ENCODE results near the gene DOCK4. TPM values are rescaled to one million over a fixed set of nuclear protein-coding genes. Genes with fewer than 3 reads are reported as not detected.

Gene DOCK4
- total RNA-seq, 1 experiment from 2014 or later = 4.9 TPM

DNA sequence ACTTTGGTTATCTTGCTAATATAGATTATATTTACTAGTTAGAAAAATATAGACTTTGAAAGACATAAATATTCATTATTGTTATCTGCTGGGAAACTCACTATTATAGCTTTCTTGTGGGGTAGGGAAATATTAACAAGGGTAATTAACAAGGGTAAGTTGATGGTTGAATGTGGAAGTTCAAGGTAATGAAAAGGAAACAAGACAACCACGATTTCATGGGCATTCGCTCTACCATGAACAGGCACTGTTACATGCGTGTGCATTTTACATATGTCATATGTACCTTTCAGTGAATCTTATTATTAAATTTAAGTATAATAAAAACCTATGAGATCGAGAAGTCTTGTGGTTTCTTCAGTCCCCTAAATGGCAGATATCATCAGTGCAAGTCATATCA lies 392.9 kb downstream of the DOCK4 start:
- Histone ChIP-seq H4K20me1 (ENCODE audit: control insufficient read depth, insufficient read depth, insufficient read length) (no peaks in the 10 kb centered on the region), H2AK5ac (ENCODE audit: insufficient read length, low read length) (no peak overlapping the region), H3T11ph (ENCODE audit: low read length) (no peak overlapping the region), H3K9ac (ENCODE audit: extremely low read depth, insufficient read length, low read length) (no peak overlapping the region), H2BK5ac (ENCODE audit: insufficient read length, low read length) (no peak overlapping the region), H3K23ac (ENCODE audit: insufficient read length, low read depth, low read length) (no peak overlapping the region), H3K4me1 (ENCODE audit: insufficient read depth, low read length) (no peaks in the 10 kb centered on the region), H3K4ac (ENCODE audit: low read depth, low read length) (no peak overlapping the region), H3K79me2 (ENCODE audit: insufficient read depth, low read length) (no peaks in the 10 kb centered on the region), H2AFZ (ENCODE audit: low read length) (no peak overlapping the region), H3K27me3 (ENCODE audit: insufficient read depth, low read length) (no peaks in the 10 kb centered on the region; the same call in 1 of the 2 replicates), H3K4me2 (ENCODE audit: insufficient read depth, insufficient read length, low read length) (no peak overlapping the region), H3K14ac (ENCODE audit: insufficient read depth, low read length) (no peak overlapping the region), H3K18ac (ENCODE audit: insufficient read length, low read depth, low read length) (no peak overlapping the region), H3K56ac (ENCODE audit: insufficient read length, low read depth, low read length) (no peak overlapping the region), H4K91ac (ENCODE audit: insufficient read length, low read depth, low read length) (no peak overlapping the region), H4K8ac (replicated peaks; ENCODE audit: insufficient read length, low read depth, low read length) (no peak overlapping the region), H3K79me1 (ENCODE audit: insufficient read depth, low read depth, low read length, poor library complexity, severe bottlenecking) (no peaks in the 10 kb centered on the region), H2BK20ac (ENCODE audit: low read depth, low read length, poor library complexity, severe bottlenecking) (no peak overlapping the region), H2BK120ac (ENCODE audit: low read depth, low read length, poor library complexity, severe bottlenecking) (no peak overlapping the region), H4K5ac (ENCODE audit: insufficient read length, low read depth, low read length) (no peak overlapping the region), H2BK12ac (ENCODE audit: insufficient read length, low read depth, low read length) (no peak overlapping the region), H2BK15ac (ENCODE audit: low read depth, low read length) (no peak overlapping the region), H3K23me2 (ENCODE audit: insufficient read length, low read depth, low read length, poor library complexity, severe bottlenecking) (no peaks in the 10 kb centered on the region), H3K27ac (ENCODE audit: insufficient read length, low read depth, low read length) (no peak overlapping the region), H3K9me3 (ENCODE audit: control insufficient read depth, low read depth, low read length) (no peaks in the 10 kb centered on the region)
- H3K4me3 Mint-ChIP-seq = no peak overlapping the region
- no peaks in the 10 kb centered on the region for H3K9me3 Mint-ChIP-seq
- H3K36me3 Mint-ChIP-seq (ENCODE audit: insufficient read depth in 1 of 3, low read depth in 3 of 3) = peaks cover 0 to 10% (median 0%) of the 10 kb centered on the region in 3 experiments; a peak in 2 of 7 replicates
- no CpG with 5 or more reads among the region's 4 CpGs for WGBS (ENCODE audit: extremely low coverage, insufficient read length, low lambda C conversion rate)
- H3K27me3 Mint-ChIP-seq (ENCODE audit: low read depth) = no peaks in the 10 kb centered on the region
- TF ChIP-seq, protein P1, sequence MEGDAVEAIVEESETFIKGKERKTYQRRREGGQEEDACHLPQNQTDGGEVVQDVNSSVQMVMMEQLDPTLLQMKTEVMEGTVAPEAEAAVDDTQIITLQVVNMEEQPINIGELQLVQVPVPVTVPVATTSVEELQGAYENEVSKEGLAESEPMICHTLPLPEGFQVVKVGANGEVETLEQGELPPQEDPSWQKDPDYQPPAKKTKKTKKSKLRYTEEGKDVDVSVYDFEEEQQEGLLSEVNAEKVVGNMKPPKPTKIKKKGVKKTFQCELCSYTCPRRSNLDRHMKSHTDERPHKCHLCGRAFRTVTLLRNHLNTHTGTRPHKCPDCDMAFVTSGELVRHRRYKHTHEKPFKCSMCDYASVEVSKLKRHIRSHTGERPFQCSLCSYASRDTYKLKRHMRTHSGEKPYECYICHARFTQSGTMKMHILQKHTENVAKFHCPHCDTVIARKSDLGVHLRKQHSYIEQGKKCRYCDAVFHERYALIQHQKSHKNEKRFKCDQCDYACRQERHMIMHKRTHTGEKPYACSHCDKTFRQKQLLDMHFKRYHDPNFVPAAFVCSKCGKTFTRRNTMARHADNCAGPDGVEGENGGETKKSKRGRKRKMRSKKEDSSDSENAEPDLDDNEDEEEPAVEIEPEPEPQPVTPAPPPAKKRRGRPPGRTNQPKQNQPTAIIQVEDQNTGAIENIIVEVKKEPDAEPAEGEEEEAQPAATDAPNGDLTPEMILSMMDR (conservative IDR thresholded peaks at IDR 0.05) = no peak
- no peak overlapping the region for H3K27ac Mint-ChIP-seq
- no peak for DNase-seq
- H3K4me1 Mint-ChIP-seq = no peaks in the 10 kb centered on the region
